Measurements from ENCODE around the gene TRPM3.

TRPM3 gene

DNA sequence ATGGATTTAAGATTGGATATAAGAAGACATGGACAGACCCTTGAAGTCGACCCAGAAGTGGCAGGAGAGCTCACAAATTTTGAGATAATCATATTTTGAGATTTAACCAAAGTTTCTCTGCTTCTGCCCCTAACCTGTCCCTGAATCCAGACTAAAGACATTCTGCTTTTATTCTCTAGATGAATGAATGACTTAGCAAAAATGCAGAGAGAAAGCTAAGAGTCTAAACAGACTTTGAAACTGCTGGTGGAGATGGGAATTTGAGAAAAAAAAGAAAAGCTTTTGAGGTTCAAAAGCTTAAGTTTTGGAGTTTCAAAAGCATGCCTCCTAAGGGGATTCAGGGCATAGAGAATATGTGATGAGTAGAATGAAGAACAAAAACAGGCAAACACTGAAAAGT, 621.8 kb downstream of the TRPM3 start:
- H3K27me3 ChIP-seq (ENCODE audit: control insufficient read depth, insufficient read depth, low read length): no peaks in the 10 kb centered on the region
- H3K27ac ChIP-seq (ENCODE audit: low read length): no peak overlapping the region
- no peaks in the 10 kb centered on the region for H3K36me3 ChIP-seq (ENCODE audit: control insufficient read depth, low read depth, low read length)
- H3K4me1 ChIP-seq (ENCODE audit: control insufficient read depth, low read depth, low read length): no peaks in the 10 kb centered on the region
- no peaks in the 10 kb centered on the region for H3K9me3 ChIP-seq (ENCODE audit: control insufficient read depth, low read depth, low read length)
- no peak overlapping the region for H3K4me3 ChIP-seq (ENCODE audit: low read length)
- no peak overlapping the region for H3K9ac ChIP-seq (ENCODE audit: low read length)

DNA sequence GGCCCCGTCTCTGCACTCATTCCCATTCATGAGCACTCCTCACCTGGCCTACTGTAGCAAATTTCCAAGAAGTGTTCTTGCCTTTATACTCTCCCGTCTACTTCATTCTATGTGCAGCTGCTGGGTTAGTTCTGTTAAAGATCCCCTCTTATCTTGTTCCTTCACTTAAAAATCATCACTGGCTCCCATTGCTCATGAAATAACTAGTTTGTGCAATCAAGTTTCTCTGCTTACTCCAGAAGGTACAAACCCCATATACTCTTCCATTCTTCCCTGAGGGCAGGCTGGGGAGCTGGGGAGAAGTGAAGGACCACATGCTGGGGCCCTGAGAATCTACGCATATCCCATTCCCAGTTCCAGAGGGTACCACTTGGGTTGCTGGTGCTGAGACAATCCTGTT, 622.6 kb downstream of the TRPM3 start:
- no peaks in the 10 kb centered on the region for H3K27me3 ChIP-seq (ENCODE audit: control insufficient read depth, insufficient read depth, low read length)
- no peaks in the 10 kb centered on the region for H3K4me1 ChIP-seq (ENCODE audit: control insufficient read depth, low read depth, low read length)
- H3K36me3 ChIP-seq (ENCODE audit: control insufficient read depth, low read depth, low read length): no peaks in the 10 kb centered on the region
- H3K27ac ChIP-seq (ENCODE audit: low read length): no peak overlapping the region
- H3K9ac ChIP-seq (ENCODE audit: low read length): no peak overlapping the region
- H3K9me3 ChIP-seq (ENCODE audit: control insufficient read depth, low read depth, low read length): no peaks in the 10 kb centered on the region
- no peak overlapping the region for H3K4me3 ChIP-seq (ENCODE audit: low read length)

DNA sequence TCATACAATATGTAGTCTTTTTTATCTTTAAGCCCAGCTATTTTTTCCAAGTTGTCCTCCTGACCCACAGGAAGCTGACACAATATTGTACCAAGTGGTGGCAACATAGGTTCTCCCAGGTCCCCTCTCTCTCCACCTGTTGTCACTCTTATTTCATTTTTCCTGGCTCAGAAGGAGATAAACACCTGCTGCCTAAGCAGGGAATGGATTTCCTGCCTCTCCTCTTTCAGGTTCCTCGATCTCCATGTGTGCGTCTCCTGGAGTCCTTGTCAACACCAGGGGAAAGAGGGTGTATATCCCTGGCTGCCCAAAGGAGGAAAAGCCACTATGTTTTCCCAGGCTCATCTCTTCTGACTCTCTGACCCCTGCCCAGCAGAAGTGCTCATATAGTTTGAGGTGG, 625.2 kb downstream of the TRPM3 start:
- Histone ChIP-seq H3K36me3 (ENCODE audit: control insufficient read depth, low read depth, low read length) (no peaks in the 10 kb centered on the region), H3K4me3 (ENCODE audit: low read length) (no peak overlapping the region), H3K9ac (ENCODE audit: low read length) (no peak overlapping the region), H3K27ac (ENCODE audit: low read length) (no peak overlapping the region), H3K9me3 (ENCODE audit: control insufficient read depth, low read depth, low read length) (no peaks in the 10 kb centered on the region), H3K4me1 (ENCODE audit: control insufficient read depth, low read depth, low read length) (no peaks in the 10 kb centered on the region), H3K27me3 (ENCODE audit: control insufficient read depth, insufficient read depth, low read length) (no peaks in the 10 kb centered on the region)

DNA sequence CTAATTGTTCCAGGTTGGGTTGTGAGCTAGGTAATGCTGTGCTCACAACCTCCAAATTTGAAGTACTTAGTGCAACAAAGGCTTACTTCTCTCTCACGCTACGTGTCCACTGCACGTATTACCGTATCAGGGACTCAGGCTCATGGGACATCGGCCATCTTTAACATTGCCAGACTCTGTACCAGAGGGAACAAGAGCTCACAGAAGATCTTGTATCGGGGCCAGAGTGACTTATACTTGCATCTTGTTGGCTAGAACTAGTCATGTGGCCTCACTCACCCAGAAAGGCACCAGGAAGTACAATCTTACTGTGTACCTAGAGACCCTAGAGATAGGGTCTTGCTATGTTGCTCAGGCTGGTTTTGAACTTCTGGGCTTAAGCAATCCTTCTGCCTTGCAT, 625.9 kb downstream of the TRPM3 start:
- H3K27ac ChIP-seq (ENCODE audit: low read length): no peak overlapping the region
- no peaks in the 10 kb centered on the region for H3K9me3 ChIP-seq (ENCODE audit: control insufficient read depth, low read depth, low read length)
- H3K4me3 ChIP-seq (ENCODE audit: low read length): no peak overlapping the region
- H3K9ac ChIP-seq (ENCODE audit: low read length): no peak overlapping the region
- no peaks in the 10 kb centered on the region for H3K36me3 ChIP-seq (ENCODE audit: control insufficient read depth, low read depth, low read length)
- H3K4me1 ChIP-seq (ENCODE audit: control insufficient read depth, low read depth, low read length): no peaks in the 10 kb centered on the region
- H3K27me3 ChIP-seq (ENCODE audit: control insufficient read depth, insufficient read depth, low read length): no peaks in the 10 kb centered on the region

DNA sequence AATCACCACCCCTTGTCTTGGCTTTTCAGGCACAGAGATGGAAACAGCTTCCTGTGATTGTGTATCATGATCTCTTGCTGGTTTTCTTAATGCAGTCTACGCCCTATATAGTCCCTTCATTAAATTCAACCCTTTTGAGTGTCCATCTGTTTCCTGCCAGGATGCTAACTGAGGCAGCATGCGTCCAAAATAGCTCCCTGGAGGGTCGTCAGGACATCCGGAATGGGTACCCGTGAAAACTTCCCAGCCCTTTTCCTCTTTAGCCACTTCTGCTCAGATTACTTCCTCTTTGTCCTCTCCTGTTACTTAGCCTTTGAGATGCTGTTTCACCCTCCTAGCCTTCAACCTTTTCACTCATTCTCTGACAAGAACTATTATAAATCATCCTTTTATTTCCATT, 627.2 kb downstream of the TRPM3 start:
- Histone ChIP-seq H3K36me3 (ENCODE audit: control insufficient read depth, low read depth, low read length) (no peaks in the 10 kb centered on the region), H3K4me1 (ENCODE audit: control insufficient read depth, low read depth, low read length) (no peaks in the 10 kb centered on the region), H3K27ac (ENCODE audit: low read length) (no peak overlapping the region), H3K9me3 (ENCODE audit: control insufficient read depth, low read depth, low read length) (no peaks in the 10 kb centered on the region), H3K4me3 (ENCODE audit: low read length) (no peak overlapping the region), H3K27me3 (ENCODE audit: control insufficient read depth, insufficient read depth, low read length) (no peaks in the 10 kb centered on the region), H3K9ac (ENCODE audit: low read length) (no peak overlapping the region)

DNA sequence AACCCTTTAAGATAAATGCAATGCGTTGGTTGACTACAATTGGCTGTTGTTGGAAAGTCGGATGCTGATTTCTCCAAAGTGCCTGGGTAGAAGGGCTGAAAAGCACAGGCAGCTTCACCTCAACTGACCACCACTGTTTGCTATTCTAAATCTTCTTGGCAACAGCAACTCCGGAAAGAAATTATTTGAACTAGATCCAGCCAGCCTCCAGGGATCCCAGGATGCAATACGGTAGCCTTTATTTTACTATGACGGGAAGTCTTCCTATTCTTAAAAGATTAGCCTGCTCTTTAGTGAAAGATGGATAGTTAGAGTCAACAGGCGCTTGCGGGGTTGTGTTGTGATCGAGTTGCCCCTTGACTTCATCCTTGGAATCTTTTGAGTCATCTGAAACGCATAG, 628.4 kb downstream of the TRPM3 start:
- H3K4me1 ChIP-seq (ENCODE audit: control insufficient read depth, low read depth, low read length): no peaks in the 10 kb centered on the region
- no peak overlapping the region for H3K9ac ChIP-seq (ENCODE audit: low read length)
- no peaks in the 10 kb centered on the region for H3K9me3 ChIP-seq (ENCODE audit: control insufficient read depth, low read depth, low read length)
- H3K4me3 ChIP-seq (ENCODE audit: low read length): no peak overlapping the region
- no peaks in the 10 kb centered on the region for H3K36me3 ChIP-seq (ENCODE audit: control insufficient read depth, low read depth, low read length)
- H3K27me3 ChIP-seq (ENCODE audit: control insufficient read depth, insufficient read depth, low read length): no peaks in the 10 kb centered on the region
- H3K27ac ChIP-seq (ENCODE audit: low read length): no peak overlapping the region

DNA sequence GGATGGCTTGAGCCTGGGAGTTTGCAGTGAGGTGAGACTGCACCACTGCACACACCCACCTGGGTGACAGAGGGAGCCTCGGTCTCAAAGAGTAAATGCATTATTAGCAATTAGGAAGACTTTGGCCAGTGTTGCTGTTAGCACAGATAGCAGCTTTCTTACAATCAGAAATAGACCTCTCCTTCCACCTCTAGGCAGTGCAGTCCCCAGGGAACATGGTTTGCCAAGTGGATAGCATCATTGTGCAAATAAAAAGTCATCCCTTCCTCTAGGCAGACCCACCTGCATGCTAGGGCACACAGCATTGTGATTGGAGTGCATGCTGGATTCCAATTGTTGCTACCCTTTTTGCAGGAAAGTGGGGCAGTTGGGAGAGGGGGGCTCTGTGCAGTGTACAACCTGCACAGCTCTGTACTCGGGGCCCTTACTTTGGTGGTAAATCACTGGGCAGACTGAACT, 629.1 kb downstream of the TRPM3 start:
- H3K9ac ChIP-seq (ENCODE audit: low read length): no peak overlapping the region
- H3K4me3 ChIP-seq (ENCODE audit: low read length): no peak overlapping the region
- H3K27ac ChIP-seq (ENCODE audit: low read length): no peak overlapping the region
- H3K36me3 ChIP-seq (ENCODE audit: control insufficient read depth, low read depth, low read length): no peaks in the 10 kb centered on the region
- H3K4me1 ChIP-seq (ENCODE audit: control insufficient read depth, low read depth, low read length): no peaks in the 10 kb centered on the region
- H3K27me3 ChIP-seq (ENCODE audit: control insufficient read depth, insufficient read depth, low read length): no peaks in the 10 kb centered on the region
- H3K9me3 ChIP-seq (ENCODE audit: control insufficient read depth, low read depth, low read length): no peaks in the 10 kb centered on the region

DNA sequence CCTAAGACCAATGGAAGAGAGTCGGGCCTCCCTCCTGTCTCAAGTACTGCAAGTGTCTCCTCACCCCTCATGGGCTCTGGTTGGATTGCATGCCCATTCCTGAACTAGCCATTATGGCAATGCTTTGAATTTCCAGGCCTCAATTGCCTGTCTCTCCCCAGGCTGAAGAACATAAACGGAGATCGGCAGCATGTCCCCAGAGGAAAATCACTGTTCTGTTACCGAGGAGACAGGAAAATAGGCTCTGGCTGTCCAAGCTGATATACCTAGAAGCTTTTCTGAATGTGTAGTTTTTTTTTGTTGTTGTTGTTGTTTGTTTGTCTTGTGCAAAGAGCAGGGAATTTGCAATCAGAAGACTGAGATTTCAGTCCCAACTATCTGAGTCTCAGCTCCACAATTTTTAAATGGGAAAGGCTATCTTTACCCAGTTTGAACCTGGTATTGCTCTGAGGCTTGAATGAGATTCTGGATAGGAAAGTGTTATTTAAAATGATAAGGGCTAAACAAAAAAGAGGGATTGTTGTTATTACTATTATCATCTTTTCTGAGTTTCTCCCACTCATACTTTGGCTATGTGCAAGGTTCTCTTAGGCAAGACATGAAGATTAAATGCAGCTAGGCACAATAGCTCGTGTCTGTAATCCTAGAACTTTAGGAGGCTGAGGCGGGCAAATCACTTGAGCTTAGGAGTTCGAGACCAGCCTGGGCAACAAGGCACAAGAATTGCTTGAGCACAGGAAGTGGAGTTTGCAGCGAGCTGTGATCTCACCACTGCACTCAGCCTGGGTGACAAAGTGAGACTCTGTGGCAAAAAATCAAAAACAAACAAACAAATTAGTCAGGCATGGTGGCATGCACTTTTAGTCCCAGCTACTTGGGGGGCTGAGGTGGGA, 629.7 kb downstream of the TRPM3 start:
- no peak overlapping the region for H3K9ac ChIP-seq (ENCODE audit: low read length)
- H3K27ac ChIP-seq (ENCODE audit: low read length): no peak overlapping the region
- H3K9me3 ChIP-seq (ENCODE audit: control insufficient read depth, low read depth, low read length): no peaks in the 10 kb centered on the region
- H3K4me3 ChIP-seq (ENCODE audit: low read length): no peak overlapping the region
- H3K36me3 ChIP-seq (ENCODE audit: control insufficient read depth, low read depth, low read length): no peaks in the 10 kb centered on the region
- no peaks in the 10 kb centered on the region for H3K27me3 ChIP-seq (ENCODE audit: control insufficient read depth, insufficient read depth, low read length)
- no peaks in the 10 kb centered on the region for H3K4me1 ChIP-seq (ENCODE audit: control insufficient read depth, low read depth, low read length)

DNA sequence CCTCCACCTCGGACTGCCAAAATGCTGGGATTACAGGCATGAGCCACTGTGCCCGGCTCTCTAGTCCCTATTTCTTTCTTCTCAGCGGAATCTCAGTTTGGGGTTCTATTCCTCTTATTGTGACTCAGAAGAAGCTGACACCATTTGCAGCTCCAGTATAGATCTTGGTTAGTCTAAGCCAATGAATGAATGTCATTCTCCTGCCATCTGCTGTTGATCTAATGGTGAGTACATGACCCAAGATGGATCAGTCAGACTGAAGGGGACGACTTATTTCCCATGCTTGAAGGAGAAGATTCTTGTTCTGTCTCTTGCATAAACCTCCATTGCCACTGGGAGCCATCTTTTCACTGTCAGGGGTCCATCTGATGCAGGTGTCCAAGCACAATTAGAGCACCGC, 630.9 kb downstream of the TRPM3 start:
- no peak overlapping the region for H3K9ac ChIP-seq (ENCODE audit: low read length)
- no peaks in the 10 kb centered on the region for H3K27me3 ChIP-seq (ENCODE audit: control insufficient read depth, insufficient read depth, low read length)
- no peaks in the 10 kb centered on the region for H3K36me3 ChIP-seq (ENCODE audit: control insufficient read depth, low read depth, low read length)
- H3K4me1 ChIP-seq (ENCODE audit: control insufficient read depth, low read depth, low read length): no peaks in the 10 kb centered on the region
- H3K27ac ChIP-seq (ENCODE audit: low read length): no peak overlapping the region
- no peak overlapping the region for H3K4me3 ChIP-seq (ENCODE audit: low read length)
- H3K9me3 ChIP-seq (ENCODE audit: control insufficient read depth, low read depth, low read length): no peaks in the 10 kb centered on the region

DNA sequence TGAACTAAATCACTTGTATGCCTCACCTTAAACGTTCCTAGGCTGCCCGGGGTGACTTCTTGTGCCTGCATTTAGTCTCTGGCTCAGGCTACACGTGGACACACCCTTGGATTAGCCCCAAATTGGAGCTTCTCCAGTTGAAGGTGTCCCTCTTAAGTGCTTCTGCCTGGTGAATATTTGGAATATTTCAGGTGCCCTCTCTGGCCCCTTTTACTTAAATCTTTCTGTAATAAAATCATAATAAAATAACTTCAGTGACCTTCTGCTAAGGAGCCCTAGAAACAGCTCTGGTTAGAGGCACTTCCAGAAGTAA, 632.7 kb downstream of the TRPM3 start:
- no peak overlapping the region for H3K27ac ChIP-seq (ENCODE audit: low read length)
- no peaks in the 10 kb centered on the region for H3K4me1 ChIP-seq (ENCODE audit: control insufficient read depth, low read depth, low read length)
- no peaks in the 10 kb centered on the region for H3K36me3 ChIP-seq (ENCODE audit: control insufficient read depth, low read depth, low read length)

DNA sequence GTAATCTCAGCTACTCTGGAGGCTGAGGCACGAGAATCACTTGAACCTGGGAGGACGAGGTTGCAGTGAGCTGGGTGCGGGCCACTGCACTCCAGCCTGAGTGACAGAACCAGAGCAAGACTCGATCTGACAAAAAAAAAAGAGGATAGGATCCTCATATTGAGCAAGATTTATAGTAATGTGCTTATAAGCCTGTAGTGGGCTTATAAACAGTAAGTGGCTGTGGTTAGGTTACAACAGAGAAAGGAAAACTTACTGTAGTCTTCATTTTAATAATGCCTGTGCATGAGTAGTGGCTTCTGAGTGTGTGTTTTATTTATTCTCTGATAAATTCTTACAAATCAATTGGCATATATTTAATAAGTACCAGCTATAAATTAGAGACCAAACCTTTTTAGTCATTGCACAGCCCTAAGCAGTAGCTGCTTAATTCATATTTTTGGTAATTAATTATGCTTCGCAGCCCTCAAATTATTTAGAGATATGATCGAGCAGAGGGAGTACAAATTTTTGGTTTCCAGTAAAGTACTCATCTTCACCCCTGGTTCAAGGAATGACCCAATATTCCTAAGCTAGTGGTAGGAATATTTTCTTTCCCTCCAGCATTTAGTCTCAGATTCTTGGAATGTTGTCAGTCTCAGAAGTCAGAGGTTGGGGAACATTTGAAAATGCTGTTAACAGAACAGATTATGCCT, 633.2 kb downstream of the TRPM3 start:
- no peaks in the 10 kb centered on the region for H3K4me1 ChIP-seq (ENCODE audit: control insufficient read depth, low read depth, low read length)
- no peaks in the 10 kb centered on the region for H3K27me3 ChIP-seq (ENCODE audit: control insufficient read depth, insufficient read depth, low read length)
- H3K36me3 ChIP-seq (ENCODE audit: control insufficient read depth, low read depth, low read length): no peaks in the 10 kb centered on the region
- no peak overlapping the region for H3K27ac ChIP-seq (ENCODE audit: low read length)
- no peak overlapping the region for H3K4me3 ChIP-seq (ENCODE audit: low read length)
- no peaks in the 10 kb centered on the region for H3K9me3 ChIP-seq (ENCODE audit: control insufficient read depth, low read depth, low read length)
- H3K9ac ChIP-seq (ENCODE audit: low read length): no peak overlapping the region

More for the DNA sequence above, 632.7 kb downstream of the TRPM3 start:
- Histone ChIP-seq H3K9me3 (ENCODE audit: control insufficient read depth, low read depth, low read length) (no peaks in the 10 kb centered on the region), H3K27me3 (ENCODE audit: control insufficient read depth, insufficient read depth, low read length) (no peaks in the 10 kb centered on the region), H3K9ac (ENCODE audit: low read length) (no peak overlapping the region), H3K4me3 (ENCODE audit: low read length) (no peak overlapping the region)

DNA sequence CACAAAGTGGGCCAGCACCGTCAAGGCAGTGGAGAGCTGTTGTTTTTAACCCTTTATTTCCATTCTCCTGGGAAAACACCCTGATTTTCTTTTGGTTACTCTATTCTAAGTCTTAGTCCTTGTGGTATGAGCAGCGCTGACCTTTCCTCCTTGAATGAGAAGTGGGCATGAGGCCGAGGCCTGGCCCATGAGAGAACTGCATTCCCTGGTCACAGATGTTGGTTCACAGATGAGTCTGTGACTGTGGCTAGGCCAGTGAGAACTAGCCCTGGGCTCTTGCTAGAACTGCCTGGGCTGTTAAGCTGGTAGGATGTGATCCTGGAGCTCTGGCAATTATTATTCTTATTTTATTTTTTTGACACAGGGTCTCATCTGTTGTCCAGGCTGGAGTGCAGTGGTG, 635.3 kb downstream of the TRPM3 start:
- Histone ChIP-seq H3K27me3 (ENCODE audit: control insufficient read depth, insufficient read depth, low read length) (no peaks in the 10 kb centered on the region), H3K36me3 (ENCODE audit: control insufficient read depth, low read depth, low read length) (no peaks in the 10 kb centered on the region), H3K27ac (ENCODE audit: low read length) (no peak overlapping the region), H3K4me1 (ENCODE audit: control insufficient read depth, low read depth, low read length) (no peaks in the 10 kb centered on the region), H3K9me3 (ENCODE audit: control insufficient read depth, low read depth, low read length) (no peaks in the 10 kb centered on the region), H3K9ac (ENCODE audit: low read length) (no peak overlapping the region), H3K4me3 (ENCODE audit: low read length) (no peak overlapping the region)
